HEK293T (cell line): ENCODE data around the gene CMC1.

Experiments used
- BHLHE40 ChIP-seq: fragments of 450-650 bp; IDR thresholded peaks from 2 replicates; pipeline ENCODE4 v1.6.1; 2016; ENCODE audit warnings: mild to moderate bottlenecking, moderate library complexity, borderline replicate concordance
- CTBP1 ChIP-seq: fragments of 450-650 bp; IDR thresholded peaks from 2 replicates; pipeline ENCODE4 v1.6.1; 2016; ENCODE audit warnings: borderline replicate concordance
- ELF4 ChIP-seq: fragments of 450-650 bp; IDR thresholded peaks from 2 replicates; pipeline ENCODE4 v1.6.1; 2017; ENCODE audit warnings: antibody characterized with exemption
- FOXM1 ChIP-seq: fragments of 450-650 bp; IDR thresholded peaks from 2 replicates; pipeline ENCODE4 v1.6.1; 2017; ENCODE audit warnings: mild to moderate bottlenecking, borderline replicate concordance
- HDGF ChIP-seq: fragments of 450-650 bp; IDR thresholded peaks from 2 replicates; pipeline ENCODE4 v1.6.1; 2017; ENCODE audit warnings: antibody characterized with exemption, borderline replicate concordance
- SUZ12 ChIP-seq: fragments of 450-650 bp; IDR thresholded peaks from 2 replicates; pipeline ENCODE4 v1.6.1; 2016; ENCODE audit warnings: mild to moderate bottlenecking

- TF ChIP-seq FOXM1 (no peak), HDGF (no peak), ELF4 (no peak), CTBP1 (no peak), BHLHE40 (no peak), SUZ12 (no peak)
Measured at GRCh38 chr3:28290863-28291300, 49.5 kb downstream of the CMC1 start.
